ENCODE results near the gene TFEC. TPM values are rescaled to one million over a fixed set of nuclear protein-coding genes. Genes with fewer than 3 reads are reported as not detected.

The TFEC gene
- total RNA-seq, 1 experiment from 2014 or later: not detected

- no peak overlapping the region for H3K27ac Mint-ChIP-seq
- H3K79me1 ChIP-seq (ENCODE audit: insufficient read depth, low read depth, low read length, poor library complexity, severe bottlenecking): no peaks in the 10 kb centered on the region
- no peaks in the 10 kb centered on the region for H3K27me3 ChIP-seq (ENCODE audit: insufficient read depth, low read length)
- no peak overlapping the region for H3K14ac ChIP-seq (ENCODE audit: insufficient read depth, low read length)
- H3K9ac ChIP-seq (ENCODE audit: extremely low read depth, insufficient read length, low read length): no peak overlapping the region
- WGBS (ENCODE audit: extremely low coverage, insufficient read length, low lambda C conversion rate): no CpG with 5 or more reads among the region's 5 CpGs
- no peaks in the 10 kb centered on the region for H3K9me3 ChIP-seq (ENCODE audit: control insufficient read depth, low read depth, low read length)
- H3K4me1 Mint-ChIP-seq: no peaks in the 10 kb centered on the region
- no peaks in the 10 kb centered on the region for H3K36me3 Mint-ChIP-seq (ENCODE audit: insufficient read depth in 1 of 3, low read depth in 3 of 3)
- H3K23me2 ChIP-seq (ENCODE audit: insufficient read length, low read depth, low read length, poor library complexity, severe bottlenecking): no peaks in the 10 kb centered on the region
- H2BK15ac ChIP-seq (ENCODE audit: low read depth, low read length): no peak overlapping the region
- H3K79me2 ChIP-seq (ENCODE audit: insufficient read depth, low read length): no peaks in the 10 kb centered on the region
- no peak overlapping the region for H3T11ph ChIP-seq (ENCODE audit: low read length)
- no peaks in the 10 kb centered on the region for H3K4me1 ChIP-seq (ENCODE audit: insufficient read depth, low read length)
- no peak overlapping the region for H3K4ac ChIP-seq (ENCODE audit: low read depth, low read length)
- no peaks in the 10 kb centered on the region for H3K9me3 Mint-ChIP-seq
- H2AFZ ChIP-seq (ENCODE audit: low read length): no peak overlapping the region
- no peak overlapping the region for H3K27ac ChIP-seq (ENCODE audit: insufficient read length, low read depth, low read length)
- DNase-seq: no peak
- H4K5ac ChIP-seq (ENCODE audit: insufficient read length, low read depth, low read length): no peak overlapping the region
- H2BK5ac ChIP-seq (ENCODE audit: insufficient read length, low read length): no peak overlapping the region
- H2BK12ac ChIP-seq (ENCODE audit: insufficient read length, low read depth, low read length): no peak overlapping the region
- TF ChIP-seq, protein P1, sequence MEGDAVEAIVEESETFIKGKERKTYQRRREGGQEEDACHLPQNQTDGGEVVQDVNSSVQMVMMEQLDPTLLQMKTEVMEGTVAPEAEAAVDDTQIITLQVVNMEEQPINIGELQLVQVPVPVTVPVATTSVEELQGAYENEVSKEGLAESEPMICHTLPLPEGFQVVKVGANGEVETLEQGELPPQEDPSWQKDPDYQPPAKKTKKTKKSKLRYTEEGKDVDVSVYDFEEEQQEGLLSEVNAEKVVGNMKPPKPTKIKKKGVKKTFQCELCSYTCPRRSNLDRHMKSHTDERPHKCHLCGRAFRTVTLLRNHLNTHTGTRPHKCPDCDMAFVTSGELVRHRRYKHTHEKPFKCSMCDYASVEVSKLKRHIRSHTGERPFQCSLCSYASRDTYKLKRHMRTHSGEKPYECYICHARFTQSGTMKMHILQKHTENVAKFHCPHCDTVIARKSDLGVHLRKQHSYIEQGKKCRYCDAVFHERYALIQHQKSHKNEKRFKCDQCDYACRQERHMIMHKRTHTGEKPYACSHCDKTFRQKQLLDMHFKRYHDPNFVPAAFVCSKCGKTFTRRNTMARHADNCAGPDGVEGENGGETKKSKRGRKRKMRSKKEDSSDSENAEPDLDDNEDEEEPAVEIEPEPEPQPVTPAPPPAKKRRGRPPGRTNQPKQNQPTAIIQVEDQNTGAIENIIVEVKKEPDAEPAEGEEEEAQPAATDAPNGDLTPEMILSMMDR (conservative IDR thresholded peaks at IDR 0.05): no peak
- no peak overlapping the region for H4K8ac ChIP-seq (replicated peaks; ENCODE audit: insufficient read length, low read depth, low read length)
- no peak overlapping the region for H3K56ac ChIP-seq (ENCODE audit: insufficient read length, low read depth, low read length)
- H2AK5ac ChIP-seq (ENCODE audit: insufficient read length, low read length): no peak overlapping the region
- no peak overlapping the region for H3K4me2 ChIP-seq (ENCODE audit: insufficient read depth, insufficient read length, low read length)
- H4K91ac ChIP-seq (ENCODE audit: insufficient read length, low read depth, low read length): no peak overlapping the region
- H3K4me3 Mint-ChIP-seq: no peak overlapping the region
- H3K23ac ChIP-seq (ENCODE audit: insufficient read length, low read depth, low read length): no peak overlapping the region
- H3K27me3 Mint-ChIP-seq (ENCODE audit: low read depth): no peaks in the 10 kb centered on the region
- H2BK120ac ChIP-seq (ENCODE audit: low read depth, low read length, poor library complexity, severe bottlenecking): no peak overlapping the region
- H3K18ac ChIP-seq (ENCODE audit: insufficient read length, low read depth, low read length): no peak overlapping the region
- no peaks in the 10 kb centered on the region for H4K20me1 ChIP-seq (ENCODE audit: control insufficient read depth, insufficient read depth, insufficient read length)
- no peak overlapping the region for H2BK20ac ChIP-seq (ENCODE audit: low read depth, low read length, poor library complexity, severe bottlenecking)
Measured at GRCh38 chr7:115953592-115954255, 76.8 kb downstream of the TFEC start.

Measured in H9 (cell line).